Activated CD4-positive, alpha-beta T cell treated with anti-CD3 and anti-CD28 coated beads, Interleukin-2, amount 50 U/mL, for 1 hour (primary cell): ENCODE results near the gene SELENOI.
"Not testable (repeated sequence)": the region's sequence is repeated elsewhere in the genome, so short reads cannot be mapped to it uniquely, and the experiment has no call there.

ENCODE experiments used
- DNase-seq: peaks from one replicate; pipeline ENCODE4 v3.0.0-alpha.2; 2020

The SELENOI gene

DNA sequence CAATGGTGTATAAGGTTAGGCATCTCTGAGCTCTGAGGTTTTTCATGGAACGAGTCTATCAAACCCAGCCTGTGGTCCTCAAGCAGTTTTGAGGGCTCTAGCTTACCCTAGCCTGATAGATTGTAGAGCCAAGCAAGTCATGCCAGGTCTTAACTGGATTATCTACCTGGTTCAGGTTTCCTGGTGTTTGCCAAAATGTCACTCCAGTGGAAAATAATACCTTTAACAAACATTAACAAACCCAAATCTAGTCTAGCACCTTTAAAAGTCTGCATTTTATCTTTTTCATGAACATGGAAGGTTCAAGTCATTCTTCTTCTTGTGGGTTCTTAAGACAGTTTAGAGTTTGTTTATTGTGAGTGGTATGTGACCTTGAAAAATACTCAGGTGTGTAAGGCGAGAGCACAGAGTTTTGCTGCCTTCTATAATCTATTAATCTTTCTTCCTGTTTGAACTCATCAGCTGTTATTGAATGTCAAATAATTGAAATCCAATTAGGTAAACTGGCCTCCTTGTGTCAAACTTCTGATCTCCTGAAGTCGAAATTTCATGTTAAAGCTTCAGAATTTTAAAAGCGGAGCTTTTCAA, 14.0 kb downstream of the SELENOI start:
- DNase-seq, result no peak

DNA sequence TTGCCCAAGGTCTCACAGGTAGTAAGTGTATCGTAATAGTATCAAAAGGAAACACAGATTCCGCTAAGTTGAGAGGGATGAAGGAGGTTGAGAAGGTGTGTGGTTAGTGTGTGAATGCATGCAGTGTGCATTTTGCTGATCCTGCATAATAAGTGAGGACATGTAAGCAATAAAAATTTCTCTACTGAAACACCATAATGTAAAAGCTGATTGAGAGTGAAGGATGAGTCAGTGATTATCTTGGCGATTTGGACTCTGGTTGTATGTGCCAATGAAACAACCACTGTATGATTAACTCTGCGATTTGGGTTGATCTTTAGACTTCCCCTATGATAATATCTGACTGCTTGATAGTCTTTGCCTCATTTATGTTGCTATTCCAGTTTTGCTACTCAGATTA, 17.4 kb downstream of the SELENOI start:
- no peak for DNase-seq

DNA sequence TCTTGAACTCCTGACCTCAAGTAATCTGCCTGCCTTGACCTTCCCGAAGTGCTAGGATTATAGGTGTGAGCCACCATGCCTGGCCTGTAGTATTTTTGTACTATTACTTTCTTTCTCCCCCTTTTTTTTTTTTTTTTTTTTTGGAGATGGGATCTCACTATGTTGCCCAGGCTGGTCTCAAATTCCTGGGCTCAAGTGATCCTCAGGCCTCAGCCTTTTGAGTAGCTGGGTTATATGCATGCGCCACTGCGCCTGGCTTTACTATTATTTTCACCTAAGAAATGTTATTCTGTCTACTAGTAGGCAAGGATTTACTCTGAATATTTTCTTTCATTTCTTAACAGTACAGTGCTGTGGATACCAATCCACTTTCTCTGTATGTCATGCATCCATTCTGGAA, 18.0 kb downstream of the SELENOI start:
- DNase-seq, result no peak

DNA sequence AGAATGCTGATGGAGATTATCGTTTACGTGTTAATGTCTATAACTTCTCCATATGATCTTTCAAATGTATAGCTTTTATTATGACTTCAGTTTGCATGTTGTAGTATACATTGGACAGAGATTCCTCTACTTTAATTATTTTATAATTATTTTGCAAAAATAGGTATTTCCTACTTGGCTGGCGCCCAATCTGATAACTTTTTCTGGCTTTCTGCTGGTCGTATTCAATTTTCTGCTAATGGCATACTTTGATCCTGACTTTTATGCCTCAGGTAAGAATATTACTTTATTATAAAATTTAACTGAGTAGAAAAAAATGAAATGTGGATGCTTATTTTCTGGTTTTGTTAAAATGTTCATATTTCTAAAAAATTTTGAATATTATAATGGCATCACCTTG, 18.7 kb downstream of the SELENOI start:
- no peak for DNase-seq

DNA sequence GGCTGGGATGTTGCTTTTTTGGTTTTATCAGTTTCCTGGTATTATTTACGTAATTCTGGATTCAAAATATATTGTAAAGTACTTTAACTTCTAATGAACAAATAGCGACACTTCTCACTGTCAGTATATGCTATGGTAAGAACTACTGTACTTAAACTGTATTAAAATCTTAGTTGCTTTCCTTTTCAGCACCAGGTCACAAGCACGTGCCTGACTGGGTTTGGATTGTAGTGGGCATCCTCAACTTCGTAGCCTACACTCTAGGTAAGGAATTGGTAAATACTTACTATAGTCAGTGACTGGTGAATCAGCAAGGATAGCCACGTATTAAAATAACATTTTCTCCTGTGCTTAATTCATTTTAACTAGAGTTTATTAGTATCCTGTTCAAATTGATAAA, 21.0 kb downstream of the SELENOI start:
- DNase-seq, result no peak

DNA sequence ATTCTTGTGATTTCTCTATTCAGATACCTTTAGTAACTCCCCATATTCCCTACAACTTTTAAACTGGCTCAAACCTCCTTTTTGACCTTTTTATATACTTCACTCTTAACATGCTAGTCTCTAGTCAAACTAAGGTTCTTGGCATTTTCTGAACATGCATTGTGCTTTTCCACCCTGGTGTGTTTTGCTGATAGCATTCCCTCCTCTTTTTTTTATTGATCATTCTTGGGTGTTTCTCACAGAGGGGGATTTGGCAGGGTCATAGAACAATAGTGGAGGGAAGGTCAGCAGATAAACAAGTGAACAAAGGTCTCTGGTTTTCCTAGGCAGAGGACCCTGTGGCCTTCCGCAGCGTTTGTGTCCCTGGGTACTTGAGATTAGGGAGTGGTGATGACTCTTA, 23.7 kb downstream of the SELENOI start:
- DNase-seq, result not testable (repeated sequence)

DNA sequence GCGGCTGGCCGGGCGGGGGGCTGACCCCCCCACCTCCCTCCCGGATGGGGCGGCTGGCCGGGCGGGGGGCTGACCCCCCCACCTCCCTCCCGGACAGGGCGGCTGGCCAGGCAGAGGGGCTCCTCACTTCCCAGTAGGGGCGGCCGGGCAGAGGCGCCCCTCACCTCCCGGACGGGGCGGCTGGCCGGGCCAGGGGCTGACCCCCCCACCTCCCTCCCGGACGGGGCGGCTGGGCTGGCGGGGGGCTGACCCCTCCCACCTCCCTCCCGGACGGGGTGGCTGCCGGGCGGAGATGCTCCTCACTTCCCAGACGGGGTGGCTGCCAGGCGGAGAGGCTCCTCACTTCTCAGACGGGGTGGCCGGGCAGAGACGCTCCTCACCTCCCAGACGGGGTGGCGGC, 25.0 kb downstream of the SELENOI start:
- DNase-seq, result not testable (repeated sequence)

DNA sequence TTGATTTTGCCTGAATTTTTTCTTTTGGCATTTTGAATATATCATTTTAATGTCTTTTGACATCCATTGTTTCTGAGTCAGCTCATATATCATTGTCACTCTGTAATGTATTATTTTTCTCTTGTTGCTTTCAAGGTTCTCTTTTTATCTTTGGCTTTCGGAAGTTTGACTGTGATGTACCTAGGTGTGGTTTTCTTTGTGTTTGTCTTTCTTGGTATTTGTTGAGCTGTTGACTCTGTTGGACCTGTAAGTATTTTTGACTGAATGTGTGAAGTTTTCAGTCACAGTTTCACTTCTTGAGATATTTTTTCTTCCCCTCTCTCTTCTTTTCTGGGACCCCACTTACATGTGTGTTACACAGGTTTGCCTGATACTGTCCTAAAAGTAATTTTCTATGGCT, 30.9 kb downstream of the SELENOI start:
- no peak for DNase-seq

DNA sequence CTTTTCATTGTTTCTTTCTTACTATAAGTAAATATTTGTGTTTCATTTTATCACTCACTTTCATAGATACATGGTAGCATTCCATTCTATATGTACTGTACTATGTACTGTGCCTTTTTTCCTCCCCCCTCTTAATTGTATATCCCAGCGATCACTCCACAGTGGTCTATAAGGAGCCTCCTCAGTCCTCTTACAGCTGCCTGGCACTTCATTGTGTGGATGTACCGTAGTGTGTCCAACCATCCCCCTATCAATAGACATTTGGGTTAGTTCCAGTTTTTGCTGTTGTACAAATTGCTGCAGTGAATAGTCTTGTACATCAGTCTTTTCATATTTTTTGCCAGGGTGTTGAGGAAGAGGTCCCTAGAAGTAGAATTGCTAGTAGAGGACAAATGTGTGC, 34.3 kb downstream of the SELENOI start:
- DNase-seq, result no peak

DNA sequence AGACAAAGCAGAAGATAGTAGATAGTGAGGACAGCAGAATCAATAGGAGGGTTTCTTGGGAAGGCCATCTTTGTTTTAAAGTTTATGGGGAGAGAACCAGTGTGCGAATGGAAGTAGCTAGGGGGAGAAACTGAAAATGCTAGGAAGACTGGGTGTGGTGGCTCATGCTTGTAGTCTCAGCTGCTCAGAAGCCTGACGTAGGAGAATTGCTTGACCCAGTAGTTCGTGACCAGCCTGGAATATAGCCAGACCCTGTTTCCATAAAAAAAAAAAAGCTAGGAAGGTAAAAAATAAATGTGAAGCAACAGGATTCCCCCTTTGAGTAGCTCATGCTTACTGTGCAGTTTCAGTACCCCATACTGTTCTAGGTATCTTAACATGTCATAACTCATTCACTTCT, 36.6 kb downstream of the SELENOI start:
- no peak for DNase-seq

DNA sequence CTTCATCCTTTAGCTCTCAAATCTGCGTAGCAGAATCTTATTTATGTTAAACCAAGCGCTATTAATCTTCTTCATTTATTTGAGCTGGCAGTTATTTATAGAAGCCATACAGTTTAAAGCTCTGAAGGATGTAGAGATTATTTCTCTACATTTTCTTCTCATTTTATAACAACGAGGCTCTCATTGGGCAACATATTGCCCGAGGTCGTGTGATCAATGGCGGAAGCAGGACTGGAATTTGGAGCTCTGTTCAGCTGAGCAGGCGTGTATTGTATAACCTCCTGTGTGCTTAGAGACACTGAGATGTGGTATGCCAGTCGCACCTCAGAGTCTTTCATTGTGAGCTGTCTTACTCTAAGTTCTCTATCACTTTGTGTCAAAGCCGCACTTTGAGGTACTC, 38.2 kb downstream of the SELENOI start:
- no peak for DNase-seq

DNA sequence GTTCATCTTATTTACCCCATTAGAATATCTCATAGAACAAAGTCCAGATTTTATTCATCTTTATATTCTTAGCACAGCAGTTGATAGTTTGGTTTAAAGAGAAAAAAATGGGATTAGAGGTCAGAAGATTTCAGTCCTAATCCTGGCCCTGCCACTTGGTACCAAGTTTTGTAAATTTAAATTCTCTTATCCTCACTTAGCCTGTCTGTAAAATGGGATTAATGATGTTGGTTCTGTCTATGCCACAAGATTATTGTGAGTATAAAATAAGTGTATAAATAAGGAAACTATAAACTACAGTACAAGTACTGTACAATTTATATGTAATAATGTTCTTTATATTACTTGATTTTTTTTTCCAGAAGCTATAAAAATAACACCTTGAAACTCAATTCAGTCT, 38.7 kb downstream of the SELENOI start:
- no peak for DNase-seq

DNA sequence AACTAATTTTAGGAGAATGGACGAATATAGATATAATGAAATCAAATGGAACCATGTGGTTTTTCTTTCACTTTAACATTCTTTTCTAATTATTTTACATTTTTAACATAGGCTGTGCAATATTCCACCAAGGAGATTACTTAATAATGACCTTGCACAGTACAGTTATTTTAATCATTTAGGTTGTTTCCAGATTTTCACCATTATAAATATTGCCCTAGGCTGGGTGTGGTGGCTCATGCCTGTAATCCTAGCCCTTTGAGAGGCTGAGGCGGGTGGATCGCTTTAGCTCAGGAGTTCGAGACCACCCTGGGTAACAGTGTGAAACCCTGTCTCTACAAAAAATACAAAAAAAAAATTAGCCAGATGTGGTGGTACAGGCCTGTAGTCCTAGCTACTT, 41.2 kb downstream of the SELENOI start:
- DNase-seq, result no peak

DNA sequence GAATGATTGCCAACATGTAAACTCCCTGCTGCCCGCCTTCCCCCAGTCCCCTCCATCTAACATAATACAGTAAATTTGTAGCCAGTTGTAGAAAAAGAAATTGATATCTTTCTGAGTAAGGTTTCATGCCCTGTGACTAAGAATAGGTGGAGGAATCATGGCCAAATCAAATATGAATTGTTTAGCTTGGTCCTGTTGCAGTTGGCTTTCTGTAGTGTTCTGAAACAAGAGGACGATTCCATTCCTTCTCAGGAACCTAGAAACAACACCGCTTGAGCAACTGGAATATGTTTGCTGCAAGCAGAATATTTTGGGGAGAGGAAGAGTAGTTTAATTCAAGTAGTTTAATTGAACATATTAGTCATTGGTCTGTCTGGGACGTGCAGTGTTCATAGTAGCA, 48.8 kb downstream of the SELENOI start:
- DNase-seq, result no peak

DNA sequence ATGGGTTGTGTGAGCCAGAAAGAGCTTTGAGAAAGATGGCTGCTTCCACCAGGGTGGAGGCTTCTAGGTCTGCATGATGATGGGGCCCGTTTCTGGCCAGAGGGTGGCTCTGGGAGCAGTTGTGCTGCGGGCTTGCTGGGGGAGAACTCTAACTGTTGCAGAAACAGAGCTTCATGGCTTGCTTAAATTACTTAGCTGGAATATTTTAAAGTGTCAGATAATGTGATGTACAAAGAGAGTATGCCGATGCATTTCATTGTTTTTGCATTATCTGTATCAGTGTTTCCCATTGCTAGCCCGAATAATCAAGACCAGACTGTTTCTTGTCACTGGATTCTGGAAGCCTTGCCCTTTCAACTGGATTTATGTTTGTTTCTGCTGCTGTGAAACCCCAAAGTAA, 49.5 kb downstream of the SELENOI start:
- no peak for DNase-seq

DNA sequence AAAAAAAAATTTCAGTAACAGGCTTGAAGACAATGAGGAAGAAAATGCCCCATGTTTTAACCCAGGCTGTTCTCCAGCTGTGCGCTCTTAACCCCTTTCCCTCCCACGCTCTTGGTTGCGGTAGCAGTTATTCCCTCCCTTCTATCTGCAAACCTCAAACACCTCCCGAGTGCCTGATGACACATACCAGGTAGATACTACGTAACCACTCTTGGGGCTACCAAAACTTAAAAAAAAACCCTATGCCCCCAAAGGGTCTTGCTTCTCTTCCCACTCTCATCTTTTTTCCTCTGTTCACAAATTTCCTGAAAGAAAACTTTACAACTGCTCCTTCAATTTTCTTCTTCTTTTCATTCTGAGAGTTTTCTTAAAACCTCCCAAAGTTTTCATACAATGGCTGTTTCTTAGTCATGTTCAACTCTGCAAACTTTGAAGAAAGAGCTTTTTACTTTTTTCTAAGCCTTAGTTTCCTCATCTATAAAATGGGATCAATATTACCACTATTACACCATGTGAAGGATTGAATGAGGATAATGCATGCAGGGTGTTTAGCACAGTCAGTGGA, 50.9 kb downstream of the SELENOI start:
- DNase-seq, result no peak

DNA sequence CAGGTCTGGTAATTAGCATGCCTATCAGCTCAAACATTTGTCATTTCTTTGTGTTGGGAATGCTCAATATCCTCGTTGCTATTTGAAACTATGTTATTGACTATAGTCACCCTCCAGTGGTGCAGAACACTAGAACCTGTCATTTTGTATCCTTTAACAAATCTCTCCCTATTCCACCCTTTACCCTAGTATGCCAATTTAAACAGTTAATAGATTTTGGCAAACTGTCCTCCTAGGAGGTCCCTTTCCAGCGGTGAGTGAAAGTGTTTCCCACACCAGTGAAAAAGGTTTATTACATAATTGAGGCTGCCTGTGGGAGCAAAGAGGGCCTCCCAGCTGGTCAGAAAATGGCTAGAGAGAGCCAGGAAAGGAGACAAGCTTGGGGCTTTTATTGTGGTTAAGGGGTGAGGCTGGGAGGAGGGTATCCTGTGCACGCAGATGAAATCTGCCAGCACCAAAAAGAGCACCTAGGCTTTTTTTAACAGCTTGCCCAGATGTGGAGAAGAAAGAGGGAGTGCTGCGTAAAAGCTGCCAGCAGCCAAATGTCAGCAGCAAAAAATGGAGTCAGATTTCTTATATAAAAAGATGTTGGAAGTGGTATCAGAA, 53.9 kb downstream of the SELENOI start:
- no peak for DNase-seq

DNA sequence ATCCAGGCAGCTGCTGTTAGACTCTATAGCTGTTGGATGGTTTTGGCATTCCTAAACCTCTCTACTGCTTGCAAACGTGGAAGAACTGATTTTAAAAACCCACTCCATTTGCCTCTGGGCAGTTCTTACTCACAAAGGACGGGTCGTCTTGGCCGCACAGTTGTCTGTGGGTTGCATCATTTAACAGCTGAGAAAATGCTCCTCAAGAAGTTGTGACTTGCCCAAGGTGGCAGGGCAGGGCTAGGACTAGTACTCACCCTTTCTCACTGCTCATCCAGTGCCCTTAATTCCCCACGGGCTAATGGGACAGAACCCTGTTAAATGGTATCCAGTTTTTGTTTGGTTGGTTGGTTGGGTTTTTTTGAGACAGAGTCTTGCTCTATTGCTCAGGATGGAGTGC, 54.8 kb downstream of the SELENOI start:
- no peak for DNase-seq

DNA sequence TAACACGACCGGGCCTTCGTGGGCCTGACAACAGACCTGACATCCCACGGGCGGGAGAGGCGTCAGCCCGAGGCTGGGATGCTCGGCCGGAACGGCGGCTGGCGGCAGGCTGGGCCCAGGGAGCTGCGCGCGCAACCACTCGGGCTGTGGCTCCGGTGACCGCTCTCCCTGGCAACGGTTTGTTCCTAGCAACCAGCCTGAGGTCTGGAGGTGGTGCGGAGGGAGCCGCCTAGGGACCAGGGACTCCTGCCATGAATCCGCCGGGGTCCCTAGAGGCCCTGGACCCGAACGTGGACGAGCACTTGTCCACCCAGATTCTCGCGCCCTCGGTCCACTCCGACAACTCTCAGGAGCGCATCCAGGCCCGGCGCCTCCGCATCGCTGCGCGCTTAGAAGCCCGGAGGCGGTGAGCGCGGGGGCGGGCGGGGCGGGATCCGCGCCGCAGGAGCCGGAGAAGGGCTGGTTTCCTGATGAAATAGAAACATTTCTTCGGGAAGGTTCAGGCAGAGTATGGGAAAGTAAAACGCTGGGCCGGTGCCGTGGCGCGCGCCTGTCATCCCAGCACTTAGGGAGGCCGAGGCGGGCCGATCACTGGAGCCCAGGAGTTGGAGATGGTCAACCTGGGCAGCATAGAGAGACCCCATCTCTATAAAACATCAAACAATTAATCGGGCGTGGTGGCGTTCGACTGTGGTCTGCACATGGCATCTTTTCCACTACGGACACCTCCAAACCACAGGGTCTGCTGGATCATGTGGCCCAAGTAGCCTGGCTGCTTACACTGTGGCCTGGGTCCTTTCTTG, 56.0 kb downstream of the SELENOI start, which contains the start of gene DRC1:
Gene DRC1, plus strand, starts transcription at position 182 of the 803 bp plus-strand sequence. Its CDS starts 70 bp downstream, at position 252.
- no peak for DNase-seq

DNA sequence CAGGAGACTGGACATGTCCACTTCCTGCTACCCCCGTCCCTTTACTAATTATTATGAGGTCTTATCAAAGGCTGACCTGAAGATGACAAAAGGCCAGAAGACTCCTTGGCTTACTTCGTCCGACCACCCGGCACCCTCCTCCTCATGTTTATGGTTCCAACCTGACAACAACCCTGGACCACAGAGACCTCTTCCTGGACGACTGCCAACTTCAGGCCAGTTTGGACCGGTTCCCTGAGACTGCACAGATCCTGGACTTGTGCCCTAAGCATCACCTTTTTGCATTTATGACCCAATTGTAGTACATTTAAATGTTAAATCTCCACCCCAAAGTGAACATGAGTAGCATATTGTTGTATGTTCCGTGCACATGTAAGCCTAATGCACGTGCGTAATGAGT, 61.6 kb downstream of the SELENOI start:
- DNase-seq, result no peak

DNA sequence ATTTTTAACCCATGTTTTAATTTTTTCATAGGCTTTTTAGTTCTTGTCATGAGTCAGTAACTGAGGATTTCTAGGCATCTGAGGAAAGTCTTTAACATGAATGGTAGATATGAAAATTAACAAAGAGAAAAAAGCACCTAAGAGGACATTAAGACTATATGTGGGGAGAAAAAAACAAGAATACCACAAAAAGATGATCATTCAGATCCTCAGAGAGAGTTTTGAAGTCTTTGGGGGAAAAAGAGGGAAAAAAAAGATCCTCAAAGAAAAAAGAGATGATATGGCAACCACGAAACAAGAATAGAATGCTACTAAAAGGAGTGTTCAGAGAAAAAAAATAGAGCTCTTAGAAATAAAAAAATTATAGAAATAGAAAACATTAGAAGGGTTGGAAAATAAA, 63.8 kb downstream of the SELENOI start:
- DNase-seq, result no peak

DNA sequence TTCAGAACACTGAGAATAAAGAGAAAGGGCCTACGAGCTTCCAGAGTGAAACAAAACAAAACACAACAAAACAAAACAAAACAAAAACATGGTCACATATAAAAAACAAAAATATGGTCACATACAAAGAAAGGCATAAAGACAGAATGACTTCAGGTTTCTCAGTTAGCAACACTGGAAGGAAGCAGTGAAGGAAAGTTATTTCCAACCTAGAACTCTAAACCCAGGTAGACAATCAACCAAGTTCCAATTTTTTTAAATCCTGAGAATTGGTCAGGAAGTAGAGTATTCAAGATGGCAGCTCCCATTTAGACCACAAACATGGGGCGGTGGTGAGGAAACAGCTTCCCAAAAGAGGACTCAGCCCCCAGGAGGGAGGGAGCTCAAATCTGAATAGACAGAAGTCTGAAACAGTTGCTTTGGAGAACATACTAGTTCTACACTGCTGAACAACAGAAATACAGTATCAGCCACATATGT, 64.9 kb downstream of the SELENOI start:
- DNase-seq, result no peak

DNA sequence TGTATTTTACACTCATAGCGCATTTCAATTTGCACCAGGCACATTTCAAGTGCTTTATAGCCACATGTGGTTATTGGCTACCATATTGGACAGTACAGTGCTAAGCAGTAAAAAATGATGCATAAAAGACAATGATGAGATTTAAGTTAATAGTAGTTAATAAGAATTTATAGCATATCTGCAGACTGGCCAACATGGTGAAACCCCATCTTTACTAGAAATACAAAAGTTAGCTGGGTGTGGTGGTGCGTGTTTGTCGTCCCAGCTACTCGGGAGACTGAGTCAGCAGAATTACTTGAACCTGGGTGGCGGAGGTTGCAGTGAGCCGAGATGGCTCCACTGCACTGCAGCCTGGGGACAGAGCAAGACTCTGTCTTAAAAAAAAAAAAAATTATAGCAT, 65.5 kb downstream of the SELENOI start:
- DNase-seq, result no peak
